HCT116 (cell line): ENCODE measurements around the gene KRT14.

Experiments
- ELF1 ChIP-seq: IDR thresholded peaks from 2 replicates; pipeline ENCODE4 v1.6.1; 2012; ENCODE audit warnings: low read depth, borderline replicate concordance
- POLR2A ChIP-seq: IDR thresholded peaks from 2 replicates; pipeline ENCODE4 v1.7.0; 2011; ENCODE audit warnings: borderline replicate concordance; ENCODE audit not compliant: insufficient read depth, insufficient read length; ENCODE audit errors: extremely low read depth
- POLR2AphosphoS5 ChIP-seq: IDR thresholded peaks from 2 replicates; pipeline ENCODE4 v1.6.1; 2011; ENCODE audit warnings: mild to moderate bottlenecking, low read depth, low read length, moderate library complexity
- RAD21 ChIP-seq: IDR thresholded peaks from 2 replicates; pipeline ENCODE4 v1.6.1; 2012; ENCODE audit warnings: low read depth, mild to moderate bottlenecking
- TCF7L2 ChIP-seq: IDR thresholded peaks from 2 replicates; pipeline ENCODE4 v1.7.0; 2011; ENCODE audit warnings: borderline replicate concordance, inconsistent platforms; ENCODE audit not compliant: insufficient read depth, insufficient read length; ENCODE audit errors: extremely low read depth
- YY1 ChIP-seq: IDR thresholded peaks from 2 replicates; pipeline ENCODE4 v1.6.1; 2011; ENCODE audit warnings: low read length, low read depth, moderate library complexity, mild to moderate bottlenecking; ENCODE audit not compliant: insufficient replicate concordance; ENCODE audit errors: extremely low read depth
- ZNF274 ChIP-seq: fragments of 200-500 bp; sonication (Bioruptor generic); IDR thresholded peaks from 2 replicates; pipeline ENCODE4 v1.6.1; 2014; ENCODE audit warnings: mild to moderate bottlenecking, low read depth, low read length, inconsistent platforms
- TF ChIP-seq, protein P1 (sequence below), 3 experiments: fragments of 200-600 bp in 1 of 3; sonication (generic) in 1 of 3; IDR thresholded peaks in 2 of 3; conservative IDR thresholded peaks in 1 of 3; 2 replicates each; pipeline ENCODE4 v1.5.1; 2012 to 2017; ENCODE audit warnings: low read depth in 2 of 3, low read length in 2 of 3, antibody characterized with exemption in 1 of 3, borderline replicate concordance in 1 of 3, control low read depth in 1 of 3, mild to moderate bottlenecking in 1 of 3, mixed read lengths in 1 of 3, mixed run types in 1 of 3, moderate library complexity in 1 of 3; ENCODE audit not compliant: insufficient read depth in 1 of 3
- TF ChIP-seq, protein P2 (sequence below): IDR thresholded peaks from 2 replicates; pipeline ENCODE4 v1.6.1; 2012

DNA sequence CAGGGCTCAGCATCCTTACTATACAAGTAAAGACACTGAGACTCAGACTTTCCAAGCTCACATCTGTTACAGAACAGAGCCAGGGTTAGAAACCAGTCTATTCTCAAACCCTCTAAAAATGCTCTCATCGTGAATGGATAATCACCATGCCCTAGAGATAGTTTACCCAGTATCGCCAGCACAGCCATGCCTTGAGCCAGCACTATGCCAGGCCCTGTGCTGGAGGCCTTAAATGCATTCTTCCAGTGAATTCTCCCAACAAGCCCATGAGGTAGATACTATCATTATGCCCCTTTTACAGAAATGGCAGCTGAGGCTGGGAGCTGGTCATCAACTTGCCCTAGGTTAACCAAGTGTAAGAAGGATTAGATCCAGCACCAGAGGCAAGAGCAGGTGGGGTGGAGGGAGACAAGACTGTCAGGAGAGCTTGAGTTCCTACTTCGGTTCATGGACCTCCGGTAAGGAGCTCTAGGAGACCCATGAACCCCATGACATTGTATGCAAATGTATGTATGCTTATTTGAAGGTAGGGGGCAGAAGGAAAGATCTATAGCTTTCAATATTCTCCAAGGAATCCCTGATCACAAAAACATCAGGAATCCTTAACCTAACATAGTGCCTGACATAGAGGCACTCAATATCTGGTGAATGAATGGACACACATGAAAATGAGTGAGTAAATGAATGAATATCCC is 5.2 kb downstream of the KRT14 start:
- TF ChIP-seq RAD21 (no peak), TCF7L2 (no peak), POLR2A (no peak), POLR2AphosphoS5 (no peak), ELF1 (no peak), YY1 (no peak), ZNF274 (no peak)
- TF ChIP-seq, protein P1, sequence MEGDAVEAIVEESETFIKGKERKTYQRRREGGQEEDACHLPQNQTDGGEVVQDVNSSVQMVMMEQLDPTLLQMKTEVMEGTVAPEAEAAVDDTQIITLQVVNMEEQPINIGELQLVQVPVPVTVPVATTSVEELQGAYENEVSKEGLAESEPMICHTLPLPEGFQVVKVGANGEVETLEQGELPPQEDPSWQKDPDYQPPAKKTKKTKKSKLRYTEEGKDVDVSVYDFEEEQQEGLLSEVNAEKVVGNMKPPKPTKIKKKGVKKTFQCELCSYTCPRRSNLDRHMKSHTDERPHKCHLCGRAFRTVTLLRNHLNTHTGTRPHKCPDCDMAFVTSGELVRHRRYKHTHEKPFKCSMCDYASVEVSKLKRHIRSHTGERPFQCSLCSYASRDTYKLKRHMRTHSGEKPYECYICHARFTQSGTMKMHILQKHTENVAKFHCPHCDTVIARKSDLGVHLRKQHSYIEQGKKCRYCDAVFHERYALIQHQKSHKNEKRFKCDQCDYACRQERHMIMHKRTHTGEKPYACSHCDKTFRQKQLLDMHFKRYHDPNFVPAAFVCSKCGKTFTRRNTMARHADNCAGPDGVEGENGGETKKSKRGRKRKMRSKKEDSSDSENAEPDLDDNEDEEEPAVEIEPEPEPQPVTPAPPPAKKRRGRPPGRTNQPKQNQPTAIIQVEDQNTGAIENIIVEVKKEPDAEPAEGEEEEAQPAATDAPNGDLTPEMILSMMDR (IDR thresholded peaks at IDR 0.05 in 2 of 3, conservative IDR thresholded peaks at IDR 0.05 in 1 of 3; ENCODE audit: borderline replicate concordance in 1 of 3, insufficient read depth in 1 of 3, low read depth in 2 of 3, low read length in 2 of 3) = no peak
- TF ChIP-seq, protein P2, sequence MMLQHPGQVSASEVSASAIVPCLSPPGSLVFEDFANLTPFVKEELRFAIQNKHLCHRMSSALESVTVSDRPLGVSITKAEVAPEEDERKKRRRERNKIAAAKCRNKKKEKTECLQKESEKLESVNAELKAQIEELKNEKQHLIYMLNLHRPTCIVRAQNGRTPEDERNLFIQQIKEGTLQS = no peak
